PFSK-1 (cell line): ENCODE data around the gene STIL.

Source experiments
- FOXP2 ChIP-seq: optimal IDR thresholded peaks from 2 replicates; pipeline ENCODE3; 2011; ENCODE audit warnings: borderline replicate concordance, control low read depth, inconsistent platforms; ENCODE audit not compliant: insufficient read depth; ENCODE audit errors: extremely low read length, extremely low read depth
- POLR2AphosphoS5 ChIP-seq: IDR thresholded peaks from 2 replicates; pipeline ENCODE4 v1.6.1; 2012; ENCODE audit warnings: low read depth, mild to moderate bottlenecking, control low read depth, low read length, moderate library complexity
- SIN3A ChIP-seq: IDR thresholded peaks from 2 replicates; pipeline ENCODE4 v1.6.1; 2012; ENCODE audit warnings: mild to moderate bottlenecking, low read length, moderate library complexity, borderline replicate concordance; ENCODE audit not compliant: insufficient read depth
- TAF1 ChIP-seq: IDR thresholded peaks from 2 replicates; pipeline ENCODE4 v1.6.1; 2012; ENCODE audit warnings: low read length, control low read depth, borderline replicate concordance; ENCODE audit not compliant: insufficient read depth
- TF ChIP-seq, protein P1 (sequence below), 2 experiments: IDR thresholded peaks; 2 replicates each; pipeline versions ENCODE4 v1.6.1 to v1.8.0; 2011 to 2012; ENCODE audit warnings: low read depth in 2 of 2, low read length in 2 of 2, control low read depth in 1 of 2, inconsistent platforms in 1 of 2, mild to moderate bottlenecking in 1 of 2, moderate library complexity in 1 of 2; ENCODE audit not compliant: insufficient read depth in 1 of 2

Gene STIL

DNA sequence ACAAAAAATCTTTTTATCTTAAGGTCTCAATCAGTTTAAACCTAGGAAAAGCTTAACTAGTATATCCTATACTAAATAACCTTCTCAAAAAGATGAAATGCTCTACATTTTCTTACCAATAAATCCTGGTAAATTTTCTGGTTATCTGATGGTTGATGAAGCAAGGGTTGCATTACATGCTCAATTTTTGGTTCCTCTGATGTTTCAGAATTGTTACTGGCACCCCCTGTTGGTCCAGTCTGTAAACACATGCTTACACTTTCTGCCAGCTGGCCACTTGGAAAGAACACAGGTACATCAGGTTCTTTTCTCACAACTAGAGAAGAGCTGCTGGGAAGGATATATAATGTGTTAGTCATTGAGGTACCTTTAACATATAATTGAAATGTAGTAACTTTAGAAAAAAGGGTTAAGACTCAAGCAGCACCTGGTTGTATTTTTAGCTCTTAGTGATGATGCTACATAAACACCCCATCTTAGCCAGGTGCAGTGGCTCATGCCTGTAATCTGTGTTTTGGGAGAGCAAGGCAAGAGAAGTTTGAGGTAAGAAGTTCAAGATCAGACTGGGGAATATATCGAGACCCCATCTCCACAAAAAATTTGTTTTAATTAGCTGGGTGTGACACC is 51.0 kb downstream of the STIL start:
- TF ChIP-seq TAF1: no peak
- TF ChIP-seq, protein P1, sequence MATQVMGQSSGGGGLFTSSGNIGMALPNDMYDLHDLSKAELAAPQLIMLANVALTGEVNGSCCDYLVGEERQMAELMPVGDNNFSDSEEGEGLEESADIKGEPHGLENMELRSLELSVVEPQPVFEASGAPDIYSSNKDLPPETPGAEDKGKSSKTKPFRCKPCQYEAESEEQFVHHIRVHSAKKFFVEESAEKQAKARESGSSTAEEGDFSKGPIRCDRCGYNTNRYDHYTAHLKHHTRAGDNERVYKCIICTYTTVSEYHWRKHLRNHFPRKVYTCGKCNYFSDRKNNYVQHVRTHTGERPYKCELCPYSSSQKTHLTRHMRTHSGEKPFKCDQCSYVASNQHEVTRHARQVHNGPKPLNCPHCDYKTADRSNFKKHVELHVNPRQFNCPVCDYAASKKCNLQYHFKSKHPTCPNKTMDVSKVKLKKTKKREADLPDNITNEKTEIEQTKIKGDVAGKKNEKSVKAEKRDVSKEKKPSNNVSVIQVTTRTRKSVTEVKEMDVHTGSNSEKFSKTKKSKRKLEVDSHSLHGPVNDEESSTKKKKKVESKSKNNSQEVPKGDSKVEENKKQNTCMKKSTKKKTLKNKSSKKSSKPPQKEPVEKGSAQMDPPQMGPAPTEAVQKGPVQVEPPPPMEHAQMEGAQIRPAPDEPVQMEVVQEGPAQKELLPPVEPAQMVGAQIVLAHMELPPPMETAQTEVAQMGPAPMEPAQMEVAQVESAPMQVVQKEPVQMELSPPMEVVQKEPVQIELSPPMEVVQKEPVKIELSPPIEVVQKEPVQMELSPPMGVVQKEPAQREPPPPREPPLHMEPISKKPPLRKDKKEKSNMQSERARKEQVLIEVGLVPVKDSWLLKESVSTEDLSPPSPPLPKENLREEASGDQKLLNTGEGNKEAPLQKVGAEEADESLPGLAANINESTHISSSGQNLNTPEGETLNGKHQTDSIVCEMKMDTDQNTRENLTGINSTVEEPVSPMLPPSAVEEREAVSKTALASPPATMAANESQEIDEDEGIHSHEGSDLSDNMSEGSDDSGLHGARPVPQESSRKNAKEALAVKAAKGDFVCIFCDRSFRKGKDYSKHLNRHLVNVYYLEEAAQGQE (IDR thresholded peaks at IDR 0.05; ENCODE audit: insufficient read depth in 1 of 2, low read depth in 2 of 2, low read length in 2 of 2): no peak
- no peak for TF ChIP-seq SIN3A
- TF ChIP-seq FOXP2: no peak
- no peak for TF ChIP-seq POLR2AphosphoS5

DNA sequence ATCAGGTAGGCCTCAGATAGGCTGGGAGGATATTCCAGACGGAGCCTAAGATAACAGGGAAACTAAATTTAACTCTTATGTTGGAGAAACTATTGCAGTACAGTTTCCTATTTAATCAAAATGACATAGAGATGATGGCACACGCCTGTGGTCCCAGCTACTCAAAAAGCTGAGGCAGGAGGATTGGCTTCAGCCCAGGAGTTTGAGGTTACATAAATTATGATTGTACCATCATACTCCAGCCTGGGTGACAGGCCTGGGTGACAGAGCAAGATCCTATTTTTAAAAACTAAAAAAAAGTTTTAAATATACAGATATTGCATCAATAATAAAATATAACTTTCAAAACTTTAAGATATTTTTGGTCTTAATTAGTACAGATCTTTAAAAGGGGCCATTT is 56.7 kb downstream of the STIL start:
- no peak for TF ChIP-seq FOXP2

DNA sequence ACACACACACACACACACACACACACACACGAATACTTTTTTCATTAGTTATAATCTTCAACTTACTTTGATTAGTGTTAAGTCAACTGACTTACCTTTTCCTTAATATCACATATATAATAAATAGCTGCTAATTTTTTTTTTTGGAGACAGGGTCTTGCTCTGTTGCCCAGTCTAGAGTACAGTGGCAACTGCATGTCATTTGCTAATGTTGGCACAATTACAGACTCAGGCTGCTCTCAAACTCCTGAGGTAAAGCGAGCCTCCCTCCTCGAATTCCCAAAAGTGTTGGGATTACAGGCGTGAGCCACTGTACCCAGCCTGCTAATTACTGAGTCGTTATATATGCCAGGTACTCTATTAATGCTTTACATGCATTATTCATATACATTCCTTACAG is 61.2 kb downstream of the STIL start:
- TF ChIP-seq SIN3A (no peak), POLR2AphosphoS5 (no peak), TAF1 (no peak), FOXP2 (no peak)
- TF ChIP-seq, protein P1 (IDR thresholded peaks at IDR 0.05; ENCODE audit: insufficient read depth in 1 of 2, low read depth in 2 of 2, low read length in 2 of 2): no peak

DNA sequence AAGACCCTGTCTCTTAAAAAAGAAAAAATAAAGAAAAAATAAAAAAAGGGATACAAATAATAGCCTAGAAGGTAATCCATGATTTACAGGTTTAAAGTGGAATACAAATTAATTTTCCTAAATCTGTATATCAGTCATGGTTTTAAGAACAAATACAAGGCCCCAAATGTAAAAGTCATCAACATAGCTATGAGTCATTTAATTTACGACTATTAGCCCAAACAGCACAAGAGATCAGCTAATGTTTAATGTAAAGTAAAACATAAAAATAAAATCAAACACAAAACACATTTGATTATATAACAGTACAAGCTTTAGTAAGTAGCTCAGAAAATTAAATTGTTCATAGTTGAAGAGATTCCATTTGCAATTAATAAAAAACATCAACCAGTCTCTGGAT is 61.6 kb downstream of the STIL start:
- TF ChIP-seq POLR2AphosphoS5 (no peak), FOXP2 (no peak)

DNA sequence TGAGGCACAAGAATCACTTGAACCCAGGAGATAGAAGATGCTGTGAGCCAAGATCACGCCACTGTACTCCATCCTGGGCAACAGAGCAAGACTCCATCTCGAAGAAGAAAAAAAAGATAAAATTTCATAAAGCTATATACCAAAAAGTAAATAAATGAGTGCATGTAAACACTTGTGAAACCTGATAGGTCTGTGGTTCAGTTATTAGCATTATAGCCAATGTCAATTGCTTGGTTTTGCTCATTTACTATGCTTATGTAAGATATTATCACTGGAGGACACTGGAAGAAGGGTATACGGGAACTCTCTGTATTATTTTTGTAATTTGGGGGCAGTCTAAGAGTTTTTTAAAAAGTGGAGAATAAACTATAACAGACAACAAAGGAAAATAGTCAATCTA is 64.2 kb downstream of the STIL start:
- TF ChIP-seq TAF1 (no peak), FOXP2 (no peak), POLR2AphosphoS5 (no peak), SIN3A (no peak)
- TF ChIP-seq, protein P1 (IDR thresholded peaks at IDR 0.05; ENCODE audit: insufficient read depth in 1 of 2, low read depth in 2 of 2, low read length in 2 of 2): no peak

DNA sequence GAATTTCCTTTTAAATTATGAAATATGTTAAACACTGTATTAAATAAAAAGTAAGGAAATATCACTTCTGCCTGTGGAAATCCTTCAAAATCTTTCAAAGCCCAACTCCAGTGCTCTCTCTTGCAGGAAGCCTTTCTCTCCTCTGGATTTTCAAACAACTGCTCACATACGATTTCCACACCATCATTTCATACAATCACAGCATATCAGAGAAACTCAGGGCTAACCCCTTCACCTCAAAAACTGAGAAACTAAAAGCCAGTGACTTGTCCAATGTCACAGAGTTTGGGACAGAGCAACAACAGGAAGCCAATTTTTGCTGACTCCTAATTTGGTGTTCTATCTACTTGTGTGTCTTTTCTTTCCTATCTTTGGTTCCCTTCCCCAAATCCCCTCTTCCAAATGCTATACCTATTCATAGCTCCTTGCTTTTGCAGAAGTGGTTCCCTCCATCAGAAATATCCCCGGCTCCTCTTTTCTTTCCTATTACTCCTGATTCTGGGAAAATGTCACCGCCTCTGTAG is 69.5 kb downstream of the STIL start:
- TF ChIP-seq TAF1 (no peak), SIN3A (no peak), FOXP2 (no peak), POLR2AphosphoS5 (no peak)
- TF ChIP-seq, protein P1 (IDR thresholded peaks at IDR 0.05; ENCODE audit: insufficient read depth in 1 of 2, low read depth in 2 of 2, low read length in 2 of 2): no peak
